K562 (cell line): ENCODE results near the gene AGPAT2. TPM values are rescaled to one million over a fixed set of nuclear protein-coding genes. Genes with fewer than 3 reads are reported as not detected.

Experiments used
- ATF1 ChIP-seq, 2 experiments: fragments of 450-650 bp in 1 of 2; IDR thresholded peaks; 2 replicates each; pipeline ENCODE4 v1.6.1; 2016; ENCODE audit warnings: missing compliant biosample characterization in 1 of 2, missing genetic modification characterization in 1 of 2
- CREM ChIP-seq: IDR thresholded peaks from 2 replicates; pipeline ENCODE4 v1.6.1; 2014; ENCODE audit warnings: antibody characterized with exemption, low read depth
- DDX20 ChIP-seq: fragments of 450-650 bp; IDR thresholded peaks from 2 replicates; pipeline ENCODE4 v1.6.1; 2016; ENCODE audit warnings: missing genetic modification characterization, low read depth, mild to moderate bottlenecking, missing compliant biosample characterization, moderate library complexity
- DPF2 ChIP-seq: fragments of 450-650 bp; IDR thresholded peaks from 2 replicates; pipeline ENCODE4 v1.6.1; 2016
- ETV5 ChIP-seq: sonication (generic); formaldehyde crosslinking; IDR thresholded peaks from 2 replicates; pipeline ENCODE4 v1.4.0; 2020; ENCODE audit warnings: low read depth, mild to moderate bottlenecking, missing genetic modification reagents
- L3MBTL2 ChIP-seq: fragments of 450-650 bp; IDR thresholded peaks from 2 replicates; pipeline ENCODE4 v1.6.1; 2016; ENCODE audit warnings: mild to moderate bottlenecking, moderate library complexity
- MAFF ChIP-seq: IDR thresholded peaks from 2 replicates; pipeline ENCODE4 v1.6.1; 2012; ENCODE audit warnings: low read length, improper control_type of control experiment
- NFXL1 ChIP-seq: fragments of 450-650 bp; formaldehyde crosslinking; IDR thresholded peaks from 2 replicates; pipeline ENCODE4 v1.4.0; 2021; ENCODE audit warnings: mild to moderate bottlenecking
- NR2C2 ChIP-seq, 2 experiments: fragments of 200-800 bp in 1 of 2; sonication (Bioruptor generic) in 1 of 2; sonication (generic) in 1 of 2; formaldehyde crosslinking in 1 of 2; IDR thresholded peaks; 2 replicates each; pipeline versions ENCODE4 v1.6.1 to v1.8.0; 2016 to 2022; ENCODE audit warnings: mild to moderate bottlenecking in 1 of 2, missing compliant biosample characterization in 1 of 2, missing genetic modification characterization in 1 of 2, missing genetic modification reagents in 1 of 2
- RBBP5 ChIP-seq: fragments of 200-600 bp; sonication (generic); IDR thresholded peaks from 2 replicates; pipeline ENCODE4 v1.6.1; 2012; ENCODE audit warnings: borderline replicate concordance, mild to moderate bottlenecking, low read length, control low read depth, inconsistent platforms; ENCODE audit not compliant: insufficient read depth, poor library complexity, severe bottlenecking
- RBFOX2 ChIP-seq: fragments of 200-400 bp; formaldehyde crosslinking; IDR thresholded peaks from 2 replicates; pipeline ENCODE4 v1.6.1; 2017; ENCODE audit warnings: low read depth, mild to moderate bottlenecking, low read length, moderate library complexity
- SOX6 ChIP-seq: fragments of 450-650 bp; IDR thresholded peaks from 2 replicates; pipeline ENCODE4 v1.6.1; 2014; ENCODE audit warnings: mild to moderate bottlenecking
- TFAP4 ChIP-seq: sonication (generic); formaldehyde crosslinking; IDR thresholded peaks from 2 replicates; pipeline ENCODE4 v1.8.0; 2022; ENCODE audit warnings: missing genetic modification reagents, mild to moderate bottlenecking, moderate library complexity, borderline replicate concordance
- ZBTB17 ChIP-seq: fragments of 450-650 bp; formaldehyde crosslinking; IDR thresholded peaks from 2 replicates; pipeline ENCODE4 v1.4.0; 2020; ENCODE audit warnings: mild to moderate bottlenecking
- ZNF239 ChIP-seq: fragments of 250-450 bp; sonication (Bioruptor Pico); IDR thresholded peaks from 2 replicates; pipeline ENCODE4 v1.4.0; 2020; ENCODE audit warnings: mild to moderate bottlenecking
- polyA plus RNA-seq, 8 experiments: library from polyadenylated mRNA; depleted of rRNA in 4 of 8; stranded (reverse) in 5 of 8; unstranded in 3 of 8; fragments of >200 nt; fragmentation: Nextera tagmentation in 2 of 8; fragmentation: Illumina TruSeq in 1 of 8; extraction: Ambion mirVana in 2 of 8; extraction: Trizol in 1 of 8; gene quantifications; 2 replicates each; pipeline versions ENCODE4 v1.2.1 to v1.2.3, GENCODE V29; 2011 to 2014; ENCODE audit warnings: inconsistent platforms in 1 of 8, missing spikeins in 1 of 8
- total RNA-seq, 7 experiments: library from RNA; depleted of rRNA in 6 of 7; stranded (reverse); fragments of >200 nt in 6 of 7; fragmentation: Illumina TruSeq in 2 of 7; extraction: Trizol in 2 of 7; gene quantifications; 2 replicates each; pipeline versions ENCODE4 v1.2.1 to v1.2.3, GENCODE V29; 2011 to 2021; ENCODE audit warnings: low replicate concordance in 1 of 7
- TF ChIP-seq, protein P1 (sequence below): fragments of 450-650 bp; IDR thresholded peaks from 2 replicates; pipeline ENCODE4 v1.6.1; 2017; ENCODE audit warnings: antibody characterized with exemption, mild to moderate bottlenecking
- TF ChIP-seq, protein P2 (sequence below), 2 experiments: IDR thresholded peaks in 1 of 2; conservative IDR thresholded peaks in 1 of 2; 2 replicates each; pipeline ENCODE4 v1.6.1; 2016; ENCODE audit warnings: low read depth in 2 of 2, mild to moderate bottlenecking in 1 of 2, missing compliant biosample characterization in 1 of 2, missing genetic modification characterization in 1 of 2, moderate library complexity in 1 of 2
- TF ChIP-seq, protein P3 (sequence below): fragments of 450-650 bp; IDR thresholded peaks from 2 replicates; pipeline ENCODE4 v1.6.1; 2016

Gene AGPAT2
- total and polyA plus RNA-seq, 9 of the 15 experiments (the other 6 are each of a cell fraction or from before 2014, with no cell fraction given): 0.13 to 54.5 (median 23.9) TPM

GRCh38 chr9:136700959-136701667 lies 13.9 kb upstream of the AGPAT2 start (continued):
- TF ChIP-seq, protein P1, sequence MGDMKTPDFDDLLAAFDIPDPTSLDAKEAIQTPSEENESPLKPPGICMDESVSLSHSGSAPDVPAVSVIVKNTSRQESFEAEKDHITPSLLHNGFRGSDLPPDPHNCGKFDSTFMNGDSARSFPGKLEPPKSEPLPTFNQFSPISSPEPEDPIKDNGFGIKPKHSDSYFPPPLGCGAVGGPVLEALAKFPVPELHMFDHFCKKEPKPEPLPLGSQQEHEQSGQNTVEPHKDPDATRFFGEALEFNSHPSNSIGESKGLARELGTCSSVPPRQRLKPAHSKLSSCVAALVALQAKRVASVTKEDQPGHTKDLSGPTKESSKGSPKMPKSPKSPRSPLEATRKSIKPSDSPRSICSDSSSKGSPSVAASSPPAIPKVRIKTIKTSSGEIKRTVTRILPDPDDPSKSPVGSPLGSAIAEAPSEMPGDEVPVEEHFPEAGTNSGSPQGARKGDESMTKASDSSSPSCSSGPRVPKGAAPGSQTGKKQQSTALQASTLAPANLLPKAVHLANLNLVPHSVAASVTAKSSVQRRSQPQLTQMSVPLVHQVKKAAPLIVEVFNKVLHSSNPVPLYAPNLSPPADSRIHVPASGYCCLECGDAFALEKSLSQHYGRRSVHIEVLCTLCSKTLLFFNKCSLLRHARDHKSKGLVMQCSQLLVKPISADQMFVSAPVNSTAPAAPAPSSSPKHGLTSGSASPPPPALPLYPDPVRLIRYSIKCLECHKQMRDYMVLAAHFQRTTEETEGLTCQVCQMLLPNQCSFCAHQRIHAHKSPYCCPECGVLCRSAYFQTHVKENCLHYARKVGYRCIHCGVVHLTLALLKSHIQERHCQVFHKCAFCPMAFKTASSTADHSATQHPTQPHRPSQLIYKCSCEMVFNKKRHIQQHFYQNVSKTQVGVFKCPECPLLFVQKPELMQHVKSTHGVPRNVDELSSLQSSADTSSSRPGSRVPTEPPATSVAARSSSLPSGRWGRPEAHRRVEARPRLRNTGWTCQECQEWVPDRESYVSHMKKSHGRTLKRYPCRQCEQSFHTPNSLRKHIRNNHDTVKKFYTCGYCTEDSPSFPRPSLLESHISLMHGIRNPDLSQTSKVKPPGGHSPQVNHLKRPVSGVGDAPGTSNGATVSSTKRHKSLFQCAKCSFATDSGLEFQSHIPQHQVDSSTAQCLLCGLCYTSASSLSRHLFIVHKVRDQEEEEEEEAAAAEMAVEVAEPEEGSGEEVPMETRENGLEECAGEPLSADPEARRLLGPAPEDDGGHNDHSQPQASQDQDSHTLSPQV: peak; percentile 80
- no peak for TF ChIP-seq ZNF239 (CRISPR knock-in tag)
- TF ChIP-seq NR2C2 (CRISPR knock-in tag; IDR thresholded peaks at IDR 0.05): no peak
- TF ChIP-seq NR2C2 (tag; IDR thresholded peaks at IDR 0.05): no peak
- TF ChIP-seq, protein P2, sequence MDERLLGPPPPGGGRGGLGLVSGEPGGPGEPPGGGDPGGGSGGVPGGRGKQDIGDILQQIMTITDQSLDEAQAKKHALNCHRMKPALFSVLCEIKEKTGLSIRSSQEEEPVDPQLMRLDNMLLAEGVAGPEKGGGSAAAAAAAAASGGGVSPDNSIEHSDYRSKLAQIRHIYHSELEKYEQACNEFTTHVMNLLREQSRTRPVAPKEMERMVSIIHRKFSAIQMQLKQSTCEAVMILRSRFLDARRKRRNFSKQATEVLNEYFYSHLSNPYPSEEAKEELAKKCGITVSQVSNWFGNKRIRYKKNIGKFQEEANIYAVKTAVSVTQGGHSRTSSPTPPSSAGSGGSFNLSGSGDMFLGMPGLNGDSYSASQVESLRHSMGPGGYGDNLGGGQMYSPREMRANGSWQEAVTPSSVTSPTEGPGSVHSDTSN (CRISPR knock-in tag; IDR thresholded peaks at IDR 0.05; ENCODE audit: low read depth): no peak
- TF ChIP-seq, protein P2 (tag; conservative IDR thresholded peaks at IDR 0.05; ENCODE audit: low read depth): 0 out of 2 replicates have a peak, but pooled peaks have one; percentile 7
- 0 out of 2 replicates have a peak, but pooled peaks have one; percentile 31 for TF ChIP-seq TFAP4 (CRISPR knock-in tag)
- TF ChIP-seq L3MBTL2: peak; percentile 91
- TF ChIP-seq ETV5: no peak
- TF ChIP-seq CREM: peak; percentile 29; the same call in 1 of the 2 replicates
- peak; percentile 37; the same call in 1 of the 2 replicates for TF ChIP-seq DPF2
- TF ChIP-seq, protein P3, sequence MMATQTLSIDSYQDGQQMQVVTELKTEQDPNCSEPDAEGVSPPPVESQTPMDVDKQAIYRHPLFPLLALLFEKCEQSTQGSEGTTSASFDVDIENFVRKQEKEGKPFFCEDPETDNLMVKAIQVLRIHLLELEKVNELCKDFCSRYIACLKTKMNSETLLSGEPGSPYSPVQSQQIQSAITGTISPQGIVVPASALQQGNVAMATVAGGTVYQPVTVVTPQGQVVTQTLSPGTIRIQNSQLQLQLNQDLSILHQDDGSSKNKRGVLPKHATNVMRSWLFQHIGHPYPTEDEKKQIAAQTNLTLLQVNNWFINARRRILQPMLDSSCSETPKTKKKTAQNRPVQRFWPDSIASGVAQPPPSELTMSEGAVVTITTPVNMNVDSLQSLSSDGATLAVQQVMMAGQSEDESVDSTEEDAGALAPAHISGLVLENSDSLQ: no peak
- TF ChIP-seq ZBTB17: 0 out of 2 replicates have a peak, but pooled peaks have one; percentile 31
- no peak for TF ChIP-seq DDX20 (tag)
- TF ChIP-seq RBBP5: peak; percentile 56
- 0 out of 2 replicates have a peak, but pooled peaks have one; percentile 41 for TF ChIP-seq NFXL1 (CRISPR knock-in tag)
- TF ChIP-seq ATF1 (CRISPR knock-in tag; IDR thresholded peaks at IDR 0.05): no peak
- peak; percentile 52 for TF ChIP-seq ATF1 (tag; IDR thresholded peaks at IDR 0.05)
- TF ChIP-seq MAFF: no peak
- TF ChIP-seq SOX6: peak; percentile 69; the same call in 1 of the 2 replicates
- 0 out of 2 replicates have a peak, but pooled peaks have one; percentile 27 for TF ChIP-seq RBFOX2
